ENCODE data around the gene FAM186B. TPM values are rescaled to one million over a fixed set of nuclear protein-coding genes. Genes with fewer than 3 reads are reported as not detected.

Gene FAM186B
- polyA plus RNA-seq, 1 of the 3 experiments (the other 2 are of a cell fraction), result 0.16 TPM

- no peak for TF ChIP-seq MXI1 (IDR thresholded peaks at IDR 0.05; ENCODE audit: low read depth, low read length)
- peak; percentile 18; the same call in 1 of the 2 replicates for TF ChIP-seq CTCF (IDR thresholded peaks at IDR 0.05)
- no peaks in the 10 kb centered on the region for H3K79me2 ChIP-seq (ENCODE audit: insufficient read depth)
- H3K4me2 ChIP-seq, result peak overlapping the region; percentile 84
- H3K36me3 ChIP-seq (replicated peaks in 1 of 2; ENCODE audit: control insufficient read depth in 1 of 2, insufficient read depth in 2 of 2, low read length in 1 of 2), result no peaks in the 10 kb centered on the region
- H3K27me3 ChIP-seq (ENCODE audit: insufficient read depth), result no peaks in the 10 kb centered on the region
- H3K27ac ChIP-seq (ENCODE audit: low read depth in 2 of 2, low read length in 1 of 2), result no peak overlapping the region
- H3F3A ChIP-seq (replicated peaks; ENCODE audit: insufficient read depth), result peaks cover 29% of the 10 kb centered on the region
- H3K9ac ChIP-seq, result no peak overlapping the region
- peak; percentile 74 for DNase-seq
- 0 out of 2 replicates have a peak overlapping the region, but pooled peaks have one; percentile 35 for H2AFZ ChIP-seq (ENCODE audit: low read depth)
- ChIA-PET POLR2A (no interaction called here), CTCF (interaction anchor here (0.6 to 2.6 kb wide), 15 partner anchors 15 to 196 kb away, joined by 3 to 10 read pairs (median 3); partner anchors contain the start of gene DNAJC22)
- no peaks in the 10 kb centered on the region for H4K20me1 ChIP-seq (ENCODE audit: insufficient read depth)
- no peaks in the 10 kb centered on the region for H3K9me2 ChIP-seq
- H3K4me1 ChIP-seq (ENCODE audit: control insufficient read depth in 1 of 2, insufficient read depth in 2 of 2, low read depth in 1 of 2, low read length in 1 of 2), result peaks cover 0 to 11% of the 10 kb centered on the region in 2 experiments; a peak in 1 of 4 replicates
- no peaks in the 10 kb centered on the region for H3K9me3 ChIP-seq
- H3K4me3 ChIP-seq (ENCODE audit: low read depth in 2 of 2, low read length in 1 of 2), result peak overlapping the region; percentile 53 to 55
- WGBS (ENCODE audit: low lambda C conversion rate), result 4% methylated on average over 17 of the region's 61 CpGs
Measured at GRCh38 chr12:49537752-49538509, 67.5 kb downstream of the FAM186B start.

Small RNA genes within 50 kb of the gene (small RNA-seq; reads per million reads assigned to genes)
- gene HIGD1AP9, result 0 reads per million in 7 experiments
- 0 reads per million in 7 experiments for gene POLR2KP1
- 0 reads per million in 7 experiments for gene RNU6-834P

Other genes starting within 250 kb of the FAM186B start
- gene SPATS2, start 238.2 kb downstream of the FAM186B start, polyA plus RNA-seq (2012; rRNA removed), result 72.9 and 90.2 TPM in 2 replicates
- 3.2 and 3.7 TPM in 2 replicates for gene KCNH3, start 66.6 kb downstream of the FAM186B start, polyA plus RNA-seq (2012; rRNA removed)
- gene MCRS1, start 37.5 kb downstream of the FAM186B start, polyA plus RNA-seq (2012; rRNA removed), result 103 and 107 TPM in 2 replicates
- gene PRPF40B, start 17.9 kb upstream of the FAM186B start, polyA plus RNA-seq (2012; rRNA removed), result 24.3 and 27.0 TPM in 2 replicates
- 10.2 and 13.1 TPM in 2 replicates for gene FMNL3, start 101.8 kb upstream of the FAM186B start, polyA plus RNA-seq (2012; rRNA removed)
- gene TMBIM6, start 135.9 kb upstream of the FAM186B start, polyA plus RNA-seq (2012; rRNA removed), result 290 and 360 TPM in 2 replicates
- 8.7 and 8.9 TPM in 2 replicates for gene NCKAP5L, start 222.8 kb upstream of the FAM186B start, polyA plus RNA-seq (2012; rRNA removed)
- gene BCDIN3D, start 237.5 kb upstream of the FAM186B start, polyA plus RNA-seq (2012; rRNA removed), result 2.3 and 3.8 TPM in 2 replicates